GM13976 (cell line): Measurements from ENCODE around the gene BEST3.

ENCODE experiments used
- DNase-seq: peaks from one replicate; pipeline ENCODE4 v3.0.0; 2012; ENCODE audit warnings: low spot score
- CTCF ChIP-seq: IDR thresholded peaks from 2 replicates; pipeline ENCODE4 v1.5.1; 2012; ENCODE audit warnings: borderline replicate concordance, mild to moderate bottlenecking; ENCODE audit not compliant: insufficient read depth; ENCODE audit errors: extremely low read depth, missing control alignments, control extremely low read depth
- in situ Hi-C: fragments of 300-500 bp; cut with MboI; formaldehyde crosslinking; loops from one replicate; pipeline ENCODE4 v1.12.0; 2022; ENCODE audit warnings: low sequenced_read_pairs, mixed read lengths, inconsistent platforms; ENCODE audit not compliant: unreplicated experiment

BEST3 gene

GRCh38 chr12:69621551-69621950, 77.6 kb downstream of the BEST3 start:
- in situ Hi-C loops = no loop called here
- no peak for DNase-seq
- TF ChIP-seq CTCF = no peak

GRCh38 chr12:69620921-69621320, 78.2 kb downstream of the BEST3 start:
- DNase-seq = no peak
- no peak for TF ChIP-seq CTCF
- in situ Hi-C loops = no loop called here

GRCh38 chr12:69620077-69620476, 79.0 kb downstream of the BEST3 start:
- DNase-seq = no peak
- in situ Hi-C loops = no loop called here
- TF ChIP-seq CTCF = no peak

- in situ Hi-C loops = no loop called here
- DNase-seq = no peak
- no peak for TF ChIP-seq CTCF
These were observed 80.1 kb downstream of the BEST3 start for GRCh38 chr12:69619050-69619449.

- in situ Hi-C loops = no loop called here
- TF ChIP-seq CTCF = no peak
- DNase-seq = no peak
These were observed 83.1 kb downstream of the BEST3 start for GRCh38 chr12:69616025-69616424.

GRCh38 chr12:69613351-69613750, 85.8 kb downstream of the BEST3 start:
- DNase-seq = no peak
- TF ChIP-seq CTCF = no peak
- in situ Hi-C loops = no loop called here

- in situ Hi-C loops = no loop called here
- TF ChIP-seq CTCF = no peak
- no peak for DNase-seq
These were observed 88.4 kb downstream of the BEST3 start, which contains the start of gene LRRC10 for GRCh38 chr12:69610729-69611128. TSS of gene LRRC10 (minus strand) at chr12:69610907. CDS start at chr12:69610838, 69 bp downstream.
